Endothelial cell of umbilical vein (primary cell): ENCODE results near the gene SESTD1. TPM values are rescaled to one million over a fixed set of nuclear protein-coding genes. Genes with fewer than 3 reads are reported as not detected.

Source experiments
- BruUV-seq: library from RNA; stranded (reverse); fragments of 400-500 nt; replicated peaks from 2 replicates; lab custom pipeline; 2021; lab: Mats Ljungman, UMichigan
- CTCF ChIA-PET: fragments of 300-600, 350-600 bp; sonication (Branson Sonifier 250); formaldehyde crosslinking; loops from one replicate; lab custom pipeline; 2021; ENCODE audit warnings: antibody characterized with exemption, inconsistent platforms; lab: Charles Lee
- POLR2A ChIA-PET: fragments of 300-600, 350-600 bp; sonication (Branson Sonifier 250); formaldehyde crosslinking; loops from one replicate; lab custom pipeline; 2021; ENCODE audit warnings: antibody characterized with exemption, inconsistent platforms; lab: Charles Lee
- DNase-seq: peaks from one replicate; pipeline ENCODE4 v3.0.0-alpha.2; 2011; ENCODE audit warnings: low read depth, low spot score
- FAIRE-seq: peaks from 2 replicates; lab custom pipeline; 2011; peaks lifted over from hg19 to GRCh38; lab: Jason Lieb, UNC
- H2AFZ ChIP-seq: 2 replicates; pipeline ENCODE4 v1.6.0; 2012; ENCODE audit warnings: low read depth, low read length, control low read depth, inconsistent platforms
- H3K27ac ChIP-seq: 2 replicates; pipeline ENCODE4 v1.5.1; 2011; ENCODE audit warnings: low read depth, mild to moderate bottlenecking, control low read depth, low read length, moderate library complexity; ENCODE audit not compliant: insufficient read depth
- H3K27me3 ChIP-seq, 2 experiments: 2 replicates each; pipeline versions ENCODE4 v1.6.0 to v1.6.1; 2011; ENCODE audit warnings: low read length in 2 of 2, mixed read lengths in 1 of 2; ENCODE audit not compliant: control insufficient read depth in 2 of 2, insufficient read depth in 2 of 2
- H3K36me3 ChIP-seq, 2 experiments: 2 replicates in 1 of 2; 3 replicates in 1 of 2; pipeline ENCODE4 v1.5.1; 2011; ENCODE audit warnings: low read length in 2 of 2, mild to moderate bottlenecking in 1 of 2, moderate library complexity in 1 of 2; ENCODE audit not compliant: control insufficient read depth in 2 of 2, insufficient read depth in 2 of 2; ENCODE audit errors: extremely low read depth in 1 of 2
- H3K4me1 ChIP-seq: 3 replicates; pipeline ENCODE4 v1.5.1; 2011; ENCODE audit warnings: mild to moderate bottlenecking, low read length; ENCODE audit not compliant: control insufficient read depth, insufficient read depth; ENCODE audit errors: extremely low read depth
- H3K4me2 ChIP-seq: 2 replicates; pipeline ENCODE4 v1.6.1; 2011; ENCODE audit warnings: low read length, control low read depth, mixed read lengths; ENCODE audit not compliant: insufficient read depth
- H3K4me3 ChIP-seq, 3 experiments: fragments of 200-600 bp in 1 of 3; sonication (generic), shearing (Covaris generic) in 1 of 3; replicated peaks in 1 of 3; 2 replicates each; pipeline ENCODE4 v1.5.1; 2011 to 2016; ENCODE audit warnings: control low read depth in 3 of 3, low read length in 3 of 3, mild to moderate bottlenecking in 2 of 3, inconsistent platforms in 1 of 3, low read depth in 1 of 3, moderate library complexity in 1 of 3; ENCODE audit not compliant: insufficient read depth in 1 of 3
- H3K79me2 ChIP-seq: 2 replicates; pipeline ENCODE4 v1.6.0; 2012; ENCODE audit warnings: low read length, inconsistent platforms; ENCODE audit not compliant: control insufficient read depth, insufficient read depth
- H3K9ac ChIP-seq: replicated peaks from 2 replicates; pipeline ENCODE3; 2011; ENCODE audit warnings: low read length, control low read depth; ENCODE audit not compliant: insufficient read depth; ENCODE audit errors: extremely low read depth
- H3K9me1 ChIP-seq: replicated peaks from 3 replicates; pipeline ENCODE4 v1.6.0; 2011; ENCODE audit warnings: mild to moderate bottlenecking, low read length; ENCODE audit not compliant: control insufficient read depth, insufficient read depth; ENCODE audit errors: extremely low read depth
- H3K9me3 ChIP-seq: replicated peaks from 2 replicates; pipeline ENCODE4 v1.5.1; 2012; ENCODE audit warnings: low read length, inconsistent platforms; ENCODE audit not compliant: control insufficient read depth, insufficient read depth
- H4K20me1 ChIP-seq: replicated peaks from 2 replicates; pipeline ENCODE3; 2011; ENCODE audit warnings: mild to moderate bottlenecking, low read length; ENCODE audit not compliant: control insufficient read depth, insufficient read depth; ENCODE audit errors: extremely low read depth
- CTCF ChIP-seq, 2 donors: IDR thresholded peaks; 1 replicate in 1 of 2; 2 replicates in 1 of 2; pipeline ENCODE4 v1.5.1; 2011; ENCODE audit warnings: low read length in 2 of 2, mild to moderate bottlenecking in 2 of 2, moderate library complexity in 2 of 2, control low read depth in 1 of 2, inconsistent platforms in 1 of 2, low read depth in 1 of 2; ENCODE audit not compliant: insufficient read depth in 1 of 2; ENCODE audit errors: extremely low read depth in 1 of 2
- EZH2 ChIP-seq: IDR thresholded peaks from 2 replicates; pipeline ENCODE4 v1.6.1; 2012; ENCODE audit warnings: borderline replicate concordance, low read depth, mild to moderate bottlenecking, moderate library complexity, low read length, inconsistent platforms; ENCODE audit not compliant: severe bottlenecking
- FOS ChIP-seq: IDR thresholded peaks from 2 replicates; pipeline ENCODE4 v1.6.1; 2011; ENCODE audit warnings: mild to moderate bottlenecking, low read length, moderate library complexity, borderline replicate concordance; ENCODE audit not compliant: insufficient read depth
- GATA2 ChIP-seq: IDR thresholded peaks from 2 replicates; pipeline ENCODE4 v1.7.0; 2011; ENCODE audit warnings: low read depth, mild to moderate bottlenecking, moderate library complexity, mixed read lengths, low read length; ENCODE audit not compliant: insufficient read length, insufficient read depth
- JUN ChIP-seq: IDR thresholded peaks from 2 replicates; pipeline ENCODE4 v1.6.1; 2011; ENCODE audit warnings: borderline replicate concordance, low read depth; ENCODE audit not compliant: insufficient read length, insufficient read depth
- MYC ChIP-seq: IDR thresholded peaks from one replicate; pipeline ENCODE4 v1.6.1; 2011; ENCODE audit warnings: mild to moderate bottlenecking, low read depth, low read length
- POLR2A ChIP-seq: IDR thresholded peaks from 2 replicates; pipeline ENCODE4 v1.6.1; 2012; ENCODE audit warnings: low read depth, mild to moderate bottlenecking, control low read depth, low read length
- POLR2AphosphoS5 ChIP-seq: IDR thresholded peaks from 2 replicates; pipeline ENCODE4 v1.6.1; 2012; ENCODE audit warnings: low read depth, mild to moderate bottlenecking, control low read depth, low read length, moderate library complexity; ENCODE audit not compliant: insufficient read depth
- dilution Hi-C: fragments of 300-500 bp; cut with MboI; formaldehyde crosslinking; loops from one replicate; pipeline ENCODE4 v1.15.0; 2019; ENCODE audit warnings: low sequenced_read_pairs; ENCODE audit not compliant: extremely low pct_ligation_motif_present
- intact Hi-C: fragments of 100-400 bp; cut with micrococcal nuclease; formaldehyde crosslinking; loops from one replicate; pipeline ENCODE4 v1.10.0; 2022
- polyA plus RNA-seq, 4 experiments: library from polyadenylated mRNA; depleted of rRNA in 3 of 4; stranded (reverse) in 3 of 4; unstranded in 1 of 4; fragments of >200 nt; gene quantifications; 2 replicates each; pipeline versions ENCODE4 v1.2.1 to v1.2.3, GENCODE V29; 2011 to 2012; ENCODE audit warnings: missing spikeins in 1 of 4
- total RNA-seq: library from RNA; stranded (reverse); gene quantifications from 2 replicates; pipeline ENCODE4 v1.2.3, GENCODE V29; 2021
- TF ChIP-seq, protein P1 (sequence below): IDR thresholded peaks from 2 replicates; pipeline ENCODE4 v1.6.1; 2011; ENCODE audit not compliant: insufficient read depth, insufficient read length

Gene SESTD1
- total and polyA plus RNA-seq, 2 donors (not counting 3 experiments of a cell fraction or from before 2014, with no cell fraction given): 9.8 to 72.4 TPM

GRCh38 chr2:179268277-179268925, 3.8 kb upstream of the SESTD1 start:
- peak overlapping the region; percentile 4 for H2AFZ ChIP-seq
- ChIA-PET POLR2A (no interaction called here), CTCF (interaction anchor here (0.7 to 1.6 kb wide), 3 partner anchors 49 to 143 kb away, joined by 3 to 8 read pairs (median 3); no protein-coding TSS in a partner anchor)
- DNase-seq (peak; percentile 47), FAIRE-seq (no peak)
- intact Hi-C loops: no loop called here
- H3K4me1 ChIP-seq: peaks cover 26% of the 10 kb centered on the region
- peak overlapping the region; percentile 1 for H3K27ac ChIP-seq
- no peaks in the 10 kb centered on the region for H3K36me3 ChIP-seq
- no peaks in the 10 kb centered on the region for H4K20me1 ChIP-seq
- no peak overlapping the region for H3K4me2 ChIP-seq
- BruUV-seq: no TSS peak
- H3K9me1 ChIP-seq: no peaks in the 10 kb centered on the region
- no peak for TF ChIP-seq EZH2
- TF ChIP-seq JUN: no peak
- TF ChIP-seq POLR2AphosphoS5: no peak
- no peak for TF ChIP-seq CTCF (IDR thresholded peaks at IDR 0.05; ENCODE audit: extremely low read depth in 1 of 2, insufficient read depth in 1 of 2, low read depth in 1 of 2, low read length in 2 of 2)
- TF ChIP-seq FOS: no peak
- TF ChIP-seq, protein P1, sequence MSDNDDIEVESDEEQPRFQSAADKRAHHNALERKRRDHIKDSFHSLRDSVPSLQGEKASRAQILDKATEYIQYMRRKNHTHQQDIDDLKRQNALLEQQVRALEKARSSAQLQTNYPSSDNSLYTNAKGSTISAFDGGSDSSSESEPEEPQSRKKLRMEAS: no peak
- no peak for TF ChIP-seq GATA2
- no peak for TF ChIP-seq MYC
- no peak for TF ChIP-seq POLR2A
- no peaks in the 10 kb centered on the region for H3K9me3 ChIP-seq
- dilution Hi-C loops: no loop called here
- H3K79me2 ChIP-seq: peaks cover 6% of the 10 kb centered on the region
- no peak overlapping the region for H3K4me3 ChIP-seq
- H3K27me3 ChIP-seq: no peaks in the 10 kb centered on the region
- no peak overlapping the region for H3K9ac ChIP-seq
